Measurements from ENCODE around the gene SH3GLB1.

DNA sequence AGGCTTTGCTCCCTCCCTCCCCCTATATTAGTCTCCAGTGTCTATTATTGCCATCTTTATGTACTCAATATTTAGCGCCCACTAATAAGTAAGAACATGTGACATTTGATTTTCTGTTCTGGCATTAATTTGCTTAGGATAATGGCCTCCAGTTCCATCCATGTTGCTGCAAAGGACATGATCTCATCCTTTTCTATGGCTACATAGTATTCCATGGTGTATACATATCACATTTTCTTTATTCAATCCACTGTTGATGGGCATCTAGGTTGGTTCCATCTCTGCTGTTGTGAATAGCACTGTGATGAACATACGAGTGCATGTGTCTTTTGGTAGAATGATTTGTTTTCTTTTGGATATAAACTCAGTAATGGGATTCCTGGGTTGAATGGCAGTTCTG, 61.3 kb downstream of the SH3GLB1 start:
- TF ChIP-seq POLR2AphosphoS5 (IDR thresholded peaks at IDR 0.05), result no peak
- TF ChIP-seq, protein P1, sequence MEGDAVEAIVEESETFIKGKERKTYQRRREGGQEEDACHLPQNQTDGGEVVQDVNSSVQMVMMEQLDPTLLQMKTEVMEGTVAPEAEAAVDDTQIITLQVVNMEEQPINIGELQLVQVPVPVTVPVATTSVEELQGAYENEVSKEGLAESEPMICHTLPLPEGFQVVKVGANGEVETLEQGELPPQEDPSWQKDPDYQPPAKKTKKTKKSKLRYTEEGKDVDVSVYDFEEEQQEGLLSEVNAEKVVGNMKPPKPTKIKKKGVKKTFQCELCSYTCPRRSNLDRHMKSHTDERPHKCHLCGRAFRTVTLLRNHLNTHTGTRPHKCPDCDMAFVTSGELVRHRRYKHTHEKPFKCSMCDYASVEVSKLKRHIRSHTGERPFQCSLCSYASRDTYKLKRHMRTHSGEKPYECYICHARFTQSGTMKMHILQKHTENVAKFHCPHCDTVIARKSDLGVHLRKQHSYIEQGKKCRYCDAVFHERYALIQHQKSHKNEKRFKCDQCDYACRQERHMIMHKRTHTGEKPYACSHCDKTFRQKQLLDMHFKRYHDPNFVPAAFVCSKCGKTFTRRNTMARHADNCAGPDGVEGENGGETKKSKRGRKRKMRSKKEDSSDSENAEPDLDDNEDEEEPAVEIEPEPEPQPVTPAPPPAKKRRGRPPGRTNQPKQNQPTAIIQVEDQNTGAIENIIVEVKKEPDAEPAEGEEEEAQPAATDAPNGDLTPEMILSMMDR (IDR thresholded peaks at IDR 0.05), result no peak
